Mesendoderm (in vitro differentiated cells): Measurements from ENCODE around the gene RASD1.

Source experiments
- DNase-seq: peaks from one replicate; pipeline ENCODE4 v3.0.0; 2013
- H2AK5ac ChIP-seq: 2 replicates; pipeline ENCODE4 v1.6.1; 2013; ENCODE audit warnings: low read length, inconsistent platforms
- H2BK120ac ChIP-seq: 2 replicates; pipeline ENCODE4 v1.6.1; 2013; ENCODE audit warnings: low read depth, mild to moderate bottlenecking, low read length, moderate library complexity, mixed read lengths
- H2BK15ac ChIP-seq: replicated peaks from 2 replicates; pipeline ENCODE4 v1.6.1; 2013; ENCODE audit warnings: low read depth, mild to moderate bottlenecking, moderate library complexity
- H2BK5ac ChIP-seq: 2 replicates; pipeline ENCODE4 v1.6.1; 2013; ENCODE audit warnings: low read length, inconsistent platforms
- H3K18ac ChIP-seq: 2 replicates; pipeline ENCODE4 v1.6.1; 2013; ENCODE audit warnings: mild to moderate bottlenecking, low read length, mixed read lengths
- H3K23ac ChIP-seq: one replicate; pipeline ENCODE4 v1.6.1; 2013; ENCODE audit warnings: low read length
- H3K27ac ChIP-seq: 2 replicates; pipeline ENCODE4 v1.5.1; 2013; ENCODE audit warnings: low read depth, mild to moderate bottlenecking, inconsistent platforms, low read length, moderate library complexity
- H3K27me3 ChIP-seq: 2 replicates; pipeline ENCODE4 v1.6.1; 2013; ENCODE audit warnings: low read length, control low read depth, mild to moderate bottlenecking, inconsistent platforms; ENCODE audit not compliant: insufficient read depth, poor library complexity
- H3K36me3 ChIP-seq: 2 replicates; pipeline ENCODE4 v1.6.1; 2013; ENCODE audit warnings: low read length, inconsistent platforms; ENCODE audit not compliant: control insufficient read depth, insufficient read depth
- H3K4ac ChIP-seq: one replicate; pipeline ENCODE4 v1.6.1; 2013; ENCODE audit warnings: low read depth, mild to moderate bottlenecking, low read length, moderate library complexity
- H3K4me1 ChIP-seq: 2 replicates; pipeline ENCODE4 v1.6.1; 2013; ENCODE audit warnings: low read depth, low read length, inconsistent platforms; ENCODE audit not compliant: control insufficient read depth
- H3K4me2 ChIP-seq: 2 replicates; pipeline ENCODE4 v1.6.1; 2013; ENCODE audit warnings: low read length
- H3K4me3 ChIP-seq: 2 replicates; pipeline ENCODE4 v1.5.1; 2013; ENCODE audit warnings: mild to moderate bottlenecking, low read length
- H3K56ac ChIP-seq: one replicate; pipeline ENCODE4 v1.6.1; 2013; ENCODE audit warnings: low read length
- H3K79me1 ChIP-seq: 2 replicates; pipeline ENCODE4 v1.6.1; 2013; ENCODE audit warnings: low read length, inconsistent platforms
- H3K79me2 ChIP-seq: 2 replicates; pipeline ENCODE4 v1.6.1; 2013; ENCODE audit warnings: mild to moderate bottlenecking, low read length; ENCODE audit not compliant: control insufficient read depth, insufficient read depth
- H3K9ac ChIP-seq: 2 replicates; pipeline ENCODE4 v1.6.1; 2013; ENCODE audit warnings: low read length, inconsistent platforms
- H4K5ac ChIP-seq: one replicate; pipeline ENCODE4 v1.6.1; 2013; ENCODE audit warnings: low read length
- H4K8ac ChIP-seq: one replicate; pipeline ENCODE4 v1.6.1; 2013; ENCODE audit warnings: low read depth, mild to moderate bottlenecking, control low read depth, low read length, moderate library complexity
- WGBS: extraction: QIAGEN DNeasy Blood & Tissue Kit; methylation state at CpG from one replicate; pipeline ENCODE4 v1.1.7; 2013; ENCODE audit warnings: low lambda C conversion rate, missing lambda C conversion rate; ENCODE audit not compliant: insufficient coverage; ENCODE audit errors: extremely low coverage; 5-methylcytosine and 5-hydroxymethylcytosine counted together

RASD1 gene

GRCh38 chr17:17514361-17514992, 18.3 kb upstream of the RASD1 start:
- peak; percentile 36 for DNase-seq
- Histone ChIP-seq H3K9ac (no peak overlapping the region), H3K4me1 (no peaks in the 10 kb centered on the region), H4K8ac (no peak overlapping the region), H3K56ac (peak overlapping the region; percentile 56), H4K5ac (no peak overlapping the region), H2BK15ac (no peak overlapping the region), H2AK5ac (no peak overlapping the region), H2BK5ac (no peak overlapping the region), H3K4ac (no peak overlapping the region), H3K36me3 (no peaks in the 10 kb centered on the region), H3K79me1 (no peaks in the 10 kb centered on the region), H3K18ac (no peak overlapping the region), H3K27me3 (no peaks in the 10 kb centered on the region), H3K23ac (no peak overlapping the region), H2BK120ac (no peak overlapping the region), H3K27ac (no peak overlapping the region), H3K4me3 (no peak overlapping the region), H3K4me2 (no peak overlapping the region), H3K79me2 (no peaks in the 10 kb centered on the region)
- no CpG with 5 or more reads among the region's 16 CpGs for WGBS

- Histone ChIP-seq H3K27ac (no peak overlapping the region), H3K79me1 (no peaks in the 10 kb centered on the region), H2AK5ac (no peak overlapping the region), H4K8ac (no peak overlapping the region), H2BK5ac (no peak overlapping the region), H3K4me3 (no peak overlapping the region), H3K27me3 (no peaks in the 10 kb centered on the region), H3K56ac (no peak overlapping the region), H2BK15ac (no peak overlapping the region), H3K18ac (no peak overlapping the region), H3K4me1 (no peaks in the 10 kb centered on the region), H4K5ac (no peak overlapping the region), H3K79me2 (no peaks in the 10 kb centered on the region), H3K4me2 (no peak overlapping the region), H2BK120ac (no peak overlapping the region), H3K23ac (no peak overlapping the region), H3K4ac (no peak overlapping the region), H3K36me3 (no peaks in the 10 kb centered on the region), H3K9ac (no peak overlapping the region)
- WGBS: no CpG with 5 or more reads among the region's 7 CpGs
- DNase-seq: no peak
These were observed 17.4 kb upstream of the RASD1 start for GRCh38 chr17:17513626-17514025.

- Histone ChIP-seq H4K8ac (no peak overlapping the region), H3K79me2 (no peaks in the 10 kb centered on the region), H2AK5ac (no peak overlapping the region), H2BK15ac (no peak overlapping the region), H3K27ac (no peak overlapping the region), H3K9ac (no peak overlapping the region), H3K4me2 (no peak overlapping the region), H2BK5ac (no peak overlapping the region), H3K23ac (no peak overlapping the region), H3K4me1 (no peaks in the 10 kb centered on the region), H3K36me3 (no peaks in the 10 kb centered on the region), H4K5ac (no peak overlapping the region), H3K56ac (no peak overlapping the region), H3K18ac (no peak overlapping the region), H3K27me3 (no peaks in the 10 kb centered on the region), H3K79me1 (no peaks in the 10 kb centered on the region), H2BK120ac (no peak overlapping the region), H3K4ac (no peak overlapping the region), H3K4me3 (no peak overlapping the region)
- WGBS: no CpG with 5 or more reads among the region's 5 CpGs
- DNase-seq: no peak
These were observed 16.7 kb upstream of the RASD1 start for GRCh38 chr17:17512866-17513265.

GRCh38 chr17:17511881-17512858, 16.0 kb upstream of the RASD1 start:
- Histone ChIP-seq H2BK120ac (no peak overlapping the region), H3K18ac (no peak overlapping the region), H3K4me1 (no peaks in the 10 kb centered on the region), H2BK5ac (no peak overlapping the region), H3K79me1 (no peaks in the 10 kb centered on the region), H3K4me2 (no peak overlapping the region), H4K5ac (no peak overlapping the region), H3K36me3 (no peaks in the 10 kb centered on the region), H3K23ac (no peak overlapping the region), H3K27me3 (no peaks in the 10 kb centered on the region), H3K56ac (no peak overlapping the region), H3K27ac (no peak overlapping the region), H3K4ac (no peak overlapping the region), H3K9ac (no peak overlapping the region), H2BK15ac (no peak overlapping the region), H4K8ac (no peak overlapping the region), H3K79me2 (no peaks in the 10 kb centered on the region), H2AK5ac (no peak overlapping the region), H3K4me3 (no peak overlapping the region)
- no peak for DNase-seq
- no CpG with 5 or more reads among the region's 29 CpGs for WGBS

GRCh38 chr17:17511293-17511741, 15.1 kb upstream of the RASD1 start:
- Histone ChIP-seq H3K4me3 (no peak overlapping the region), H3K79me2 (no peaks in the 10 kb centered on the region), H2AK5ac (no peak overlapping the region), H3K4ac (no peak overlapping the region), H3K27ac (no peak overlapping the region), H2BK120ac (no peak overlapping the region), H3K4me2 (no peak overlapping the region), H2BK5ac (no peak overlapping the region), H3K27me3 (no peaks in the 10 kb centered on the region), H3K79me1 (no peaks in the 10 kb centered on the region), H4K8ac (no peak overlapping the region), H3K4me1 (no peaks in the 10 kb centered on the region), H3K18ac (no peak overlapping the region), H3K56ac (no peak overlapping the region), H2BK15ac (no peak overlapping the region), H4K5ac (no peak overlapping the region), H3K36me3 (no peaks in the 10 kb centered on the region), H3K9ac (no peak overlapping the region), H3K23ac (no peak overlapping the region)
- no peak for DNase-seq
- WGBS: no CpG with 5 or more reads among the region's 12 CpGs
